Activated CD4-positive, alpha-beta T cell treated with anti-CD3 and anti-CD28 coated beads for 24 hours (primary cell): Measurements from ENCODE around the gene PCSK6.

Experiments
- DNase-seq, 2 donors: peaks; one replicate each; pipeline ENCODE4 v3.0.0-alpha.2; 2020; ENCODE audit warnings: low read depth in 2 of 2

Gene PCSK6

DNA sequence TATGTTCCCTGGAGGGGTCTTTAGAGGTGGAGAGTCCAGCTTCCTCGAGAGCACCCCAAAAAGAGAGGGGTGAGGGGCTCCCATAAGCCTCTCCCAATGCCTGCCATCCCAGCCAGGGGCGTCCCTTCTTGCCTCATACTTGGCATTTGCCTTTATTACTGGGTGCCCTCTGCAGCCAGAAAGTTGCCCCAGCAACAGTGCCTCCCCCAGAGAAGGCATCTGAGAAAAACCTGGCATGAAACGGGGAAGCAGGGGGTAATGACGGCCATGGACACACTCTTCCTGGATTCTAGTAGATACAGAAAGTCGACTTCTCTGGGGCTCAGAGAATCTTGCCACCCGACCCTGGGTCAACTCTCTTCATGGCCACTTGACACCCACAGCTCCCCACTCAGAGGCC lies 90.1 kb downstream of the PCSK6 start:
- no peak for DNase-seq

DNA sequence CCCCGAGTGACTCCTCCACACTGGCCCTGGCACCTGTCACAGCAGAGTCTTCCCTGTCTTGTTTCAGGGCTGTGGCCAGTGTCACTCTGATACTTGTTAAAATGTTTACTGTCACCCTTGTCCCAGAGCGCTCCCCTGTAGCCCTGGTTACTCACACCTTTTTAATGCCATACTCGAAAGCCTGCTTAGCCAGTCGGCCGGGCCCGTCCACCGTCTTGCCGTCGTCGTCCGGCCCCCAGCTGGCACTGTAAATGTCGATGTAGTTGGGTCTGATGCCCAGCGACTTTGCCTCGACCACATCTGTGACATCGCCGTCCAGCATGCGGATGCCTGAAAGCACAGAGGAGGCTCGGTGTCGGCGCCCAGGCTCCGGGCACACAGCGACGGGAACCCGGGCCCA lies 91.3 kb downstream of the PCSK6 start:
- no peak for DNase-seq

DNA sequence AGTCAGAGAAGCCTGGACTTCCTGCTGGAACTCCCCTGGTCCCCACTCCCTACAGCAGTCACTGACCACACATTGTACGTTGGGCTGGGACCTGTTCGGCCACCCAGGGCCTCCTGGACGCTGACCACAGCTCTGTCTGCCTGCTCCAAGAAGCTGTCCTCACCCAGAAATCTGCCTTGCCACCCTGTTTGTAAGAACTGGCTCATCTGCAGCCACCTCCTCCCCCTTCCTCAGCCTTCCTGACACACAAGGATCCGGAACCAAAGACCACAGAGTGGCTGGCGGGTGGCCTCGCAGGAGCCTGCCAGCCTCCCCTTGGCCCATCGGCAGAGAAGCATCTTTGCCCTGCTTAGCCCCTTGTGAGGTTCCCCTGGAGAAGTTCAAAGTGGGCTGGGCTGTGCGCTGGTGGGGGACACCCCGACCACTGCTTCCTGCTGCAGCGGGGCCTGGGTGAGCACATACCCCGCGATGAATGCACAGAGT lies 91.9 kb downstream of the PCSK6 start:
- DNase-seq, result no peak

DNA sequence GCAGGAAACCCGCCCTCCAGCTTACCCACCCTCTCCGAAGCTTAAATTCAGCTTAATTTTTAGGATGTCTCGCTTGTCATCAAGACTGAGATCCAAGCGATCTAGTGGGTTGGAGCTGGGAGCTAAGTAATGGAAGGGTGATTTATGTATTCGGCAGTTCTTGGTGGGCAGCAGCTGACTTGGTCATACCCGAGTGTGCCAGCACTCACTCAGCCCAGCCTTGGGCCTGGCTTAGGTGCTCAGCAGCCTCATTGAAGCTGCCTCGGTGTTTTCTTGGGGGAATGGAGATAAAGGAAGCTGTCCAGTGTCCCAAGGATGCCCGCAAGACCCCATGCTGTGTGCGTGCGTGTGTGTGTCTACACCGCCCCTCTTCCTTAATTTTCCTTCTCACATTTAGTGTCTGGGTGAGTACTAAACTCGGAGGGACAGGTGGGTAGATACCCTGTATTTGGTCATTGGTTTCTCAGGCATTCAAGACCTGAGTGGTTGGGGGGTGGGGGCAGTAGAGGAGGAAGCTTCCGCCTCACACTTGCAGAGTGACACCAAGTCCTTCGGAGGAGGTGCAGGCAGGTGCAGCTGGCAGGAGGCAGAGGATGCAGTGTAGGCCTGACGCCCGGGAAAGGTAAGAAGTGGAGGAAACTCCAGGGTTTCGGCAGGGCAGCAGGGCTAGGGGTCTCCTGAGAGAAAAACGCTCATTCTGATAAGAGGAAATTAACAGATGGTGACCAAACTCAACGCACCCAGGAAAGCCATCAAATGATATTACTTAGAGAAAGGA lies 92.8 kb downstream of the PCSK6 start:
- no peak for DNase-seq

DNA sequence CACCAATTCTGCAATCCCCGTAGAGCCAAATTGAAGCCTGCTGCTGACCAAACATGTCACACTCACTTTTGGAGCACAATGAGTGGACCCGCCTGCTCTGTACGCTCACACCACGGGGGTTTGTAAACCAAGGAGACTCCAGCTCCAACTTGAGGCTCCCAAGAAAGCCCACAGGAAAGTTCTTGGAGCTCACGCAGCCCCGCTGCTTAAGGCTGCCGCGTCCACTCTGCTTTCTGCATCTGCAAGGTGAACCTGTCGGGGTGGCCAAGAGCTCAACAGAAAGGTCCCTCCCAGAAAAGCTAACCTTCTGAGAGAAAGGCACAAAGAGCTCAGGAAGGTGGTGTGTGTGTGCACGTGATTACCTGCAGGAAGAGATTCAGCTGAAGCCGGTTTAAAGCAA lies 94.9 kb downstream of the PCSK6 start:
- DNase-seq, result no peak

DNA sequence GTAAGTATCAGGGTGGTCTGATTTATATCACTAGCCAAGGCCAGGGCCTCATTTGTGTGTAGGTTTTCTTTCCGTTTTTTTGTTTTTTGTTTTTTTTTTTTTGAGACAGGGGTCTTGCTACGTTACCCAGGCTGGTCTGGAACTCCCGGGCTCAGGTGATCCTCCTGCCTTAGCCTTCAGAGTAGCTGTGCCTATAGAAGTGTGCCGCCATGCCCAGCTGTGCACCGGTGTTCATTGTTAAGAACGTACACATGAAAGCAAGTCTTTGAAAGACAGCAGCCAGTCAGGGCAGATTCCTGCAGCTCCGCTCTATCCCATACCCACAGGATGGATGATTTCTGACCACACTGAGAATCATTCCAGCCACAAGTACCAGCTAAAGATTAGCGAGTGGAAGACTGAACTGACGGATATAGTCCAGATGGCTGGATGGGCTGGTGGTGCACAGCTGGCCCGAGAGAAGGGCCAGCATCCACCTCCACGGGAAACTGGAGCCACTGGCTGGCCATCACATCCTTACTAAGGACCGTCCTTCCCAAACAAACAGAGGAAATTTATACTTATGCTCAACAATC lies 95.4 kb downstream of the PCSK6 start:
- DNase-seq, result no peak

DNA sequence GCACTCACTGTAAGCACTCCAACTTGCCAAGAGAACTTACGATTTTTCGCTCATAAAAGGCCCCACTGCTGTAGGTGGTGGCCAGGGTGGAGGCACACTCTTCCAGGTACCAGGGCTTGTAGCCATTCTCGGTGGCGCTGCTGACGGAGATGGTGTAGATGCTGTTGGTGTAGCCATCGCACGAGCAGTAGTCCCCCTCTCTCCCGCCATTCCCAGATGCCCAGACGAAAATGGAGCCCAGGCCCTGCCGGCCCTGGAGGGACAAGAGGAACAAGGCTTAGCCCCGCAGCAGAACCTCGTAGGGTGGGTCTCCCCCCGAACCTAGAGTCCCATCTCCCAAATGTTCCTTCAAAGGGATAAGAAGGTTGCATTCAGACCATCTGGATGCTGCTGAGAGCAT lies 96.3 kb downstream of the PCSK6 start:
- DNase-seq, result no peak

DNA sequence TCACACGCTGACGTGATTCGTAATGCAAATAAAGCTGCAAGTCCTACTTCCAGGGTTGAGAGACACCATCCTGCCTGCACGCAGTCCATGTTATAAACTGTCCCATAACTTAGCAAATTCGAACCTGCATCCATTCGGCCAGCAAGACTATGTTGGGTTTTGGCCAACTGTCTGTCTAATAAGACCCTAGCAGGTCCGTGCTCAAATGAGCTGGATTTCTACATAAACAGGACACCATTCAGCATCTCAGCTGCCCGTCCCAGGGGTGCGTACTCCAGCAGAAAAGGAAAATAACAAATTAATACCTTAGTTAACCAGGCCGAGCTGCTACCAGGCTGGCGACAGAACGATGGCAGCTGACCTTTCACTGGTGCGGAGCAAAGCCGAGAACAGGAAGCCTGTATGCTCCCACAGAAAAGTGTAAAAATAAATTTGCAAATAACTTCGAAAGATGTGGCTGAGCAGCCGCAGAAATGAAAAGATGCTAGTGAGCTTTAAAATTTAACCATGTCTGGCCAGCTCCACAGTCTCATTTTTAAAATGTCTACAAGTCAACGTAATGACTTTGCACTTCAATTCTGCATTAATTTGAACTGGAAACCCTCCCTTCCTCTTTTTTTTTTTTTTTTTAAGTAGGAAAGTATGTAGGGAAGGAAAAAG lies 97.4 kb downstream of the PCSK6 start:
- DNase-seq, result no peak

DNA sequence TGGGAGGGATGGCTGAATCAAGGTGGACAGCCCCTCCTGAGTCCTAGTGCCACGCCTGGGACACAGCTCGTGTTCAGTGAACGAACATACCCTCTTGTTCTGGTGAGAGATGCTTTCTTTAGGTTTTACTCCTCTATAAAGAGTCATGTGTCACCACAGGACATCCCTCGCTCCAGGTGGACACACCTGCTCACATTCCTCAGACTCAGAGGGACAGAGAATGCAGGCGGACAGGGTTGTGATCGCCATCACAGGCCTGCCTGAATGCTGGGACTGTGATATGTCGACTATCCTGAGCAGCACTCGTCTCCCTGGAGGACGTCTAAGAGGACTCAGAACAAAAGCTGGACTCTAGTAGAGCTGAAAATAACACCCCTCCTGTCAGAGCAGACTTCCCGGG lies 98.1 kb downstream of the PCSK6 start:
- no peak for DNase-seq

DNA sequence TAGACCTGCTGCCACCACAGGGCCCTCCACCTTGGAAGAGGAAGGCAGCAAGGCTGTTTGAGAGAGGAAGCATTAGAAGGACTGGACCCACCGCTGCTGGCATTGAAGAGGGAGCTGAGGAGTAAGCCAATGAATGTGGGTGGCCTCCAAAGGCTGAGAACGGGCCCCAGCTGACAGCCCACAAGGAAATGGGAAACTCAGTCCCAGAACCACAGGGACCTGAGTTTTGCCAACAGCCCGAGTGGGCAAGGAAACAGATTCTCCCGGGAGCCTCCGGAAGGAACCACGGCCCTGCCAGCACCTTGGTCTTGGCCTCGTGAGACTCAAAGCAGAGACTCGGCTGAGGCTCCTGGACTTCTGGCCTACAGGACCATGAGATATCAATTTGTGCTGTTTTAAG lies 99.0 kb downstream of the PCSK6 start:
- no peak for DNase-seq

DNA sequence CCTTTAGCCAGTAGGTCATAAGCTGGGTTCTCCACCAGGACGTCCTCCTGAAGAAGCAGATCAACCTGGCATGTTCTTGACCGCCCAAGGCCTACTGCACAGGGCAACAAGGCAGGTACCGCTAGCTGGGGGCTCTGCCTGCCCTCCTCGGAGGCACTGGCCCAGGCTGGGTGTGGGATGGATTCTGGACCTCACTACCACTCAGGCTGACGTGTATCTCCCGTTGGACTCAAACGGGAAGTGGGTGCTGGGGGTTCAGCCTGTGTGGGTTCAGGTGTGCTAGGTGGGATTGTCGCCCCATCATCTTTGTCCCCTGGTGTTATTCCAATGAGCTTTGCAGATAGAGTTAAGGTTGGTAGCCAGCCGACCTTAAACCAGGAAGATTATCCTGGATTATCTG lies 99.4 kb downstream of the PCSK6 start:
- DNase-seq, result no peak

DNA sequence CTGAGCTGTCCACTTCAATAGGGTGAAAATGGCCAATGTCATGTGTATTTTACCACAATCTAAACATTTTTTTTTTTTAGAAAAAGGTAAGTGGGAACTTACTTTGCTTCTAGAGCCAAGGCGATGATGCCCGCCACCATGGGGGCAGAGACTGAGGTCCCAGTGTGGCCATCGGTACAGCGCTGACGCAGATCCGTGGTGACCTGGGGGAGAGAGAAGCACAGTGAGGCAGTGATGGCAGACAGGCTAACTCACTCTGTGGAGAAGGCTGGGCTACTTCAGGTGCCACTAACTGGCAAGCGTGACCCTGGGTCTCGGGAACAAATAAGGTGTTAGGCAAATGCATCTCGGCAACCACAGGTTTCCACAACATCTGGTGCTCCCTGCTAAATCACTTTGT lies 100.1 kb downstream of the PCSK6 start:
- DNase-seq, result no peak

DNA sequence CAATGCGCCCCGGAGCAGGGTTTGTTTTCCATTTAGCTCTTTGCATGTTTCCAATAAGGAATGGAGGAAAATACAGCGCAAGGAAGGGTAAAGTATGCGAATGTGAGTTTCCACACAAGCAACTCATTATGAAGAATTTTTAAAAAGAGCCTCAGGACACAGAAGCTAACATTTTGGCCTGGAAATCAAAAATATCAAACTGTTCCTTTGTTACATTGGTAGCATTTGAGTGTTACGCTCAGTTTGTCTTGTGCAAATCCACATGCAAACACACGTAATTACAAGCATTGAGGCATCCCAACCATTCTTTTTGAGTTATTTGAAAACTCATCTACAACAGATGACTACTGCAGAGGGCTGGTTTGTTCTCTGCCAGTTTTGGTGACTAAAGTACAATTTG lies 101.5 kb downstream of the PCSK6 start:
- DNase-seq, result no peak

DNA sequence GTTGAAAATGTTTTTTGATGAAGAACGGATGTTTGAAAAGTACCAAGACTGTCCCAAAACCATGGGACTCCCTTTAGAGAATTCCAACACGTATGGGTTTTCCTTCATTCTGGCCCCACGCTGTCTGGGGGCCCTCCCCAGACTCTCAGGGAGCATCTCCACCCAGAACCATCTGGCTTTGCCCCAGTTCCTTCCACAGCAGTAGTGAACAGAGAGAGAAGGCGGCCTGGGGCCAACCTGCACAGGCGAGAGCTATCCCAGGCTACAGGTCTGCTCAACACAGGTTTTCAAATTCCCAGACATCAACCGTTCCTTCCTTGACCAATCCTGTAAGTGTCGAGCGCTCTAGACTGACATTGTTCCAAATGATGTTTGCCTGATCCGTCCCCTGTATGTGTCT lies 101.9 kb downstream of the PCSK6 start:
- no peak for DNase-seq

DNA sequence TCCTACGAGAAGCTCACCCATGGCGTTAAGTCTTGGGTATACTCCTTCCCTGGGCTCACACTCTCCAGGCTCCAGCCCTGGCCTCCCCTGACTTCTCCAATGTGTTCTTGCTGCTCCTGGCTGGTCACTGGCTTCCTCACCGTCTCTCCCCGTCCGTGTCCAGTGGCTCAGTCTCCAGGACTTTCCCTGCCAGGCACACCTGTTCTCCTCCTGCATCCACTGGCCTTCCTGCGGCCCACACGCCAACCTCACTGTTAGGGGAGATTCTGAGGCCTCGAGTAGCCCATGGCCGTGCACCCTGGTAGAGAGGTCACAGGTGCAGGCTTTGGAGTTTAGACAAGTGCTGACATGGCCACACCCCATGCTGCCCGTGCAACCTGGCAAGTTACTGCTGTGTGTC lies 102.5 kb downstream of the PCSK6 start:
- DNase-seq, result no peak

DNA sequence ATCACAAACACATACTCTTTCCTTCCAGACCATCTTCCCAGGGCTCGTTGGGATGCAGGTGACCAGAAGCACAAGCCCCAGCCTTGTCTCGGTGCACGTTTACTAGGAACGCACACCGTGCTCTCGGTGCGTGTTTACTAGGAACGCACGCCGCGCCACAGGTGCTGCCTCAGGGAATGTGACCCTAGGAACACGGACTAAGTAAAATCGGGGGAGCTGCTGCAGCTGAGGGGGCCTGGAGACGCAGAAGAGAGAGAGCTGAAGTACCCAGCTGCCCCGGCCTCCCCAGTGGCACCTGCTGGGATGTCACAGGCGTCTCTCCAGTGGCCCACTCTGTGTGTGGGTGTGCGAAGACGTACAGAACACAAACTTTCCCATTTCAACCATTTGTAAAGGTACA lies 103.5 kb downstream of the PCSK6 start:
- DNase-seq, result no peak

DNA sequence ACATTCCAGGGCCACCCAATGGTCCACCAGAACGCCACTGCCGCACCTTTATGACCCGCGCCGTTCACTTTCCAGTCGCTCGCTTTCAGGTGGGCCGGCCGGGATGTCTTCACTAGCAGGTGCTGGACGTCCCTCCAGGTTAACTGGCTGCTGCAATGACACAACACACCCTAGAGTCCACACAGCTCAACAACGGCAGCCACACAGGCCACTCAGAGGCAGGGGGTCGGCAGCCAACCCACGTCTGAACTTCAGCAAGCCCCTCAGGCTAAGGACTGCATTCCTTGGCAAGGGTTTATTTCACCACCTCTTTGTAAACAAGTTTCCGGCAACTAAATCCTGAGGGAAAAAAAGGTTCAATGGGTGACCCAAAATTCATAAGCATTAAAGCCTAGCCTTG lies 105.2 kb downstream of the PCSK6 start:
- DNase-seq, result no peak

DNA sequence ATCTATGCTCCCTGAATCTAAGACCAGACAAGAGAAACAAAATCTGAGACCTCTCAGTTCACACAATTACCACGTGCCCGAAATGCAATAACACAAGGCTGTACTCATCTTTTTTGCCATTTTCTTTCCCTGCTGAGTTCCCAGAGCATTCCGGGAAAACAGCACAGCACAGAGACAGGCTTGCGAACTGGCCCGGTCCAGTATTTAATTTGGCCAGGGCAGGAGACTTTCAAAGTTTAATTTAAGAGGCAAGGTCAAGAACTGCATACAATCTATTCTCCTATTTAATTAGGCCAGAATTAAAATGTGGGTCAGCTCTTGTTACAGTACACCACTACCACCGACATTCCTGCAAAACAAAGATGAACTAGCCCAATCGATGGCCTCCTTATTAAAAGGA lies 107.0 kb downstream of the PCSK6 start:
- DNase-seq, result no peak

DNA sequence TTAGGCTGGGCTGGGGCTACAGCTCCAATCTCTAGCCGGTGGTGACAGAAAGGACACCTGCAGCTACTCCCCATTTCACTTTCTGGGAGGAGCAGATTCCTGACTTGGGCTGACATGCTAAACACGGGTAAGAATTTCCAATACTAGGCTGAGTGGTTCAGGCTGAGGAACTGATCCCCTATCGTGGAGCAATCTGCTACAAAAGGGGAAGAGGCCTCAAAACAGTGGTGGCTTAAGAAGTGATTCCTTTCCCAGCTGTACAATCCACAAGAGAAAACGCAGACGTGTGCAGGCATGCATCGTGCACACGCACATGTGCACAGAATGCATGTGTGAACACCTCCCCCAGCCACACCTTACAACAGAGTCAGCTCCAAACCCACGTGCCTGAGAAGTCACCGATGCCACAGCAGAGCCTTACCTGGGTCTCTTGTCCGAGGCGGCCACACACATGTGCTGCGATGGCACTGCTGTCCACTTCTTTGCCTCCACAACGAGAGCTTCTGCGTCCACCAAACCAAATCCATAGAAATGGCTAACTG lies 107.8 kb downstream of the PCSK6 start:
- DNase-seq, result no peak

DNA sequence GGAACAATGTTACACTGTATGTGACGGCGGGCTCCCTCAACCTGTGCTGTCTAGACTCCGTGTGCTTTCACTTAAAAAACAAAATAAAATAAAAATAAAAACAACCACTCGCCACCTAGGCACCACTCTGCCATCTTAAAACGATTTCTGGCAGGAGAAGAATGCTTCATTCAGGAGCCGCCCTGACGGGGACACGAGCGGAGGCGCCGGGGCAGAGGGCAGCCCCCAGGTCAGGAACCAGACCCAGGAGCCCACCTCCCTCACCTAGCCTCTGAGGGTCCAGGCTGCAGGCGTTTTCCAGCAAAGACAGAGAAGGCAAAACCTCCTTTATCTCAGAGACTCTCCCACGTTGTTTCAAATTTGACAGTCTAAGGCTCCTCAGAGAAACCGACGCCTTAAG lies 109.4 kb downstream of the PCSK6 start:
- no peak for DNase-seq

DNA sequence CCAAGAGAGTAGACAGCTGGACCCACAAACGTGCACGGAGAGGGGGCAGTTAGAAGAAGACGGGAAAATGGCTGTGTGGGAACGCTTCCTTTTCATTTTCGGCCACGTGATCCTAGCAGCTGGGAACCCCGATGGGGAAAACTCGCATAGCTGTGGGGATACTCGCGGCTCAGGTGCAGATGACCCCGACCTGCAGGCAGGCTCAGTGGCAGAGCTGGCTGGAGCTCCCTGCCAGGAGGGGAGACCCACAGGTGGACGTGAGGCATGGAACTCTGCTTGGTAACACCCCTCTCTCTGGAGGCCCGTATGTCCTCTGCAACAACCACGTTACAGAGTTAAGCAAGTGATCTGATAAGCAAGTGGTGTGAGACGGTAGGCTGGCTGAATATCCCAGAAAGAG lies 109.9 kb downstream of the PCSK6 start:
- no peak for DNase-seq

DNA sequence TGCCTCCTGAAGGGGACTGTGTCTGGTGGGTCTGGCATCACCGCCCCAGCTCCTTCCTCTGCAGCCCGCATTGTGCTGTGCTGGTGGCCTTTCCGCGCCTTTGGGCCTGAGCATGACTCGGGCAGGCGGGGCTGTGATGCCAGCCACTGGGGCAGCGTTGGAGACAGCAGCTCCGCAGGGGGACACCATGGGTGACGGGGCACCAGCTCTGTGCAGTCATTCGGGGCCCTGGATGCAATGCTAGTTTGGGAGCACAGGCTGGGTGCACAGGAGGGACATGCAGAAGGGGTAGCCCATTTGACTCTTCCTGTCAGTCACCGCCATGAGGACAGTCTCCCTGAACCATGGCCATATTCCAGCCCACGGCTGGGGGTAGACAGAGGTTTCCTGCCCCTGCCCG lies 110.6 kb downstream of the PCSK6 start:
- DNase-seq, result no peak

DNA sequence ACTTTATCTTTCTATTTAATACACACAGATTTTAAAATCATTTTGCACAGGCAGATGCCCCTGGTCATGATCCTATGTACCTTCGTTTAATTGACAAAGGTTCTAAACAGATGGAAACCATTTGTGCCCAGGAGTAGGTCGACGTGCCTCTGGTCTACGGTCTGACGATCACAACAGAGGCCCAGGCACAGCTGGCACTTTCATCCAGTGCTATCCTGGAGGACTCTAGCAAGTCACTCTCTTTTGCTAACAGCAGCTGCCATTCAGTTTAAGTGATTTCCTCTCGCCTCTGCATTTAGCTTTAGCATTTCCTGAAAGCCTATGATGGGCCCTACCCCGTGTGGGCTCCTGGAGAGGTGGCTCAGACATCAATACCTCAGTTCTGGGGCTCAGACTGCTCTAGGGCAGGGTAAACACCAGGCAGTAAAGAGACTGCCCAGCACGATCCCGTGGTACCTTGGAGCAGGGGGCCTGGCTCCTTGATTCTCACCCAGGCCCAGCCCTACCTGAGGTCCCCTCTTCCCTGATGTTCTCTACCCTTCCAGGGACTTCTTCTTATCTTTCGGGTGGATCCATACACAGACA lies 111.2 kb downstream of the PCSK6 start:
- no peak for DNase-seq
